ENCODE data around the gene TTLL12.
A peak's percentile ranks its signal among the peaks of the same experiment; 100 is the strongest.

TTLL12 gene

GRCh38 chr22:43171019-43171491 is 15.9 kb downstream of the TTLL12 start:
- DNase-seq, result no peak

GRCh38 chr22:43170131-43170480 is 16.8 kb downstream of the TTLL12 start:
- DNase-seq, result no peak

- DNase-seq, result no peak
These were observed 17.4 kb downstream of the TTLL12 start for GRCh38 chr22:43169310-43170130.

- no peak for DNase-seq
These were observed 18.2 kb downstream of the TTLL12 start for GRCh38 chr22:43168471-43169309.

- DNase-seq, result no peak
These were observed 19.8 kb downstream of the TTLL12 start for GRCh38 chr22:43167001-43167589.

- DNase-seq, result no peak
These were observed 20.6 kb downstream of the TTLL12 start for GRCh38 chr22:43166132-43166930.

- no peak for DNase-seq
These were observed 22.3 kb downstream of the TTLL12 start for GRCh38 chr22:43164636-43165035.

- no peak for DNase-seq
These were observed 23.6 kb downstream of the TTLL12 start for GRCh38 chr22:43163241-43163795.

- no peak for DNase-seq
These were observed 24.4 kb downstream of the TTLL12 start for GRCh38 chr22:43162412-43163150.

GRCh38 chr22:43160497-43161126 is 26.3 kb downstream of the TTLL12 start:
- no peak for DNase-seq

- no peak for DNase-seq
These were observed 27.3 kb downstream of the TTLL12 start for GRCh38 chr22:43159484-43160178.

- no peak for DNase-seq
These were observed 28.0 kb downstream of the TTLL12 start for GRCh38 chr22:43158778-43159483.

GRCh38 chr22:43157874-43158546 is 28.9 kb downstream of the TTLL12 start:
- no peak for DNase-seq

GRCh38 chr22:43156413-43156812 is 30.5 kb downstream of the TTLL12 start:
- DNase-seq, result no peak

GRCh38 chr22:43155789-43156188 is 31.1 kb downstream of the TTLL12 start:
- no peak for DNase-seq

- no peak for DNase-seq
These were observed 31.9 kb downstream of the TTLL12 start for GRCh38 chr22:43154887-43155536.

GRCh38 chr22:43153899-43154298 is 33.0 kb downstream of the TTLL12 start:
- no peak for DNase-seq

- peak; percentile 36 for DNase-seq
These were observed 34.4 kb downstream of the TTLL12 start for GRCh38 chr22:43152357-43153071.
